Upper lobe of left lung (tissue), 6 donors: ENCODE measurements around the gene ELP4. TPM values are rescaled to one million over a fixed set of nuclear protein-coding genes. Genes with fewer than 3 reads are reported as not detected.
A peak's percentile ranks its signal among the peaks of the same experiment; 100 is the strongest.

Experiments
- ATAC-seq, 2 donors: fragments of 200-7000 bp; cut with Tn5 transposase; one replicate each; pipeline ENCODE4 v1.9.1; 2022; ENCODE audit warnings: mild to moderate bottlenecking in 2 of 2, moderate library complexity in 2 of 2; ENCODE audit not compliant: low FRiP score in 2 of 2
- DNase-seq, 2 donors: peaks; one replicate each; pipeline ENCODE4 v3.0.0-alpha.2; 2019 to 2020
- H3K27ac ChIP-seq, 4 donors: fragments of 200-600 bp; sonication (generic); one replicate each; pipeline ENCODE4 v1.5.1; 2016 to 2019
- H3K27me3 ChIP-seq, 4 donors: fragments of 200-600 bp; sonication (generic); one replicate each; pipeline ENCODE4 v1.5.1; 2017 to 2019
- H3K36me3 ChIP-seq, 4 donors: fragments of 200-600 bp; sonication (generic); one replicate each; pipeline ENCODE4 v1.5.1; 2016 to 2019
- H3K4me1 ChIP-seq, 4 donors: fragments of 200-600 bp; sonication (generic); one replicate each; pipeline ENCODE4 v1.5.1; 2018 to 2019
- H3K4me3 ChIP-seq, 4 donors: fragments of 200-600 bp; sonication (generic); one replicate each; pipeline ENCODE4 v1.5.1; 2017 to 2019; ENCODE audit warnings: mild to moderate bottlenecking in 2 of 4, moderate library complexity in 1 of 4
- H3K9me3 ChIP-seq, 4 donors: fragments of 200-600 bp; sonication (generic); one replicate each; pipeline ENCODE4 v1.5.1; 2018 to 2019
- EP300 ChIP-seq, 4 donors: sonication (generic); formaldehyde crosslinking; IDR thresholded peaks; one replicate each; pipeline ENCODE4 v1.5.1; 2017; ENCODE audit warnings: antibody characterized with exemption in 4 of 4, control low read depth in 2 of 4
- POLR2A ChIP-seq, 4 donors: fragments of 450-650 bp; IDR thresholded peaks; one replicate each; pipeline ENCODE4 v1.5.1; 2016 to 2017; ENCODE audit warnings: antibody characterized with exemption in 4 of 4, mild to moderate bottlenecking in 2 of 4
- POLR2AphosphoS5 ChIP-seq, 2 donors: sonication (generic); formaldehyde crosslinking; IDR thresholded peaks; one replicate each; pipeline ENCODE4 v1.5.1; 2017; ENCODE audit warnings: antibody characterized with exemption in 2 of 2
- WGBS, 2 donors: methylation state at CpG; one replicate each; pipeline ENCODE4 v1.1.5; 2017 to 2018; 5-methylcytosine and 5-hydroxymethylcytosine counted together
- total RNA-seq, 6 donors: library from RNA; depleted of rRNA in 4 of 6; stranded (reverse); fragments of >200 nt in 4 of 6; gene quantifications; one replicate each; pipeline versions ENCODE4 v1.1.0 to v1.2.1, GENCODE V29; 2016 to 2021
- TF ChIP-seq, protein P1 (sequence below), 6 experiments: fragments of 450-650 bp in 4 of 6; fragments of 200-600 bp in 2 of 6; sonication (generic) in 2 of 6; IDR thresholded peaks; one replicate each; pipeline ENCODE4 v1.5.1; 2016 to 2019; ENCODE audit warnings: antibody characterized with exemption in 6 of 6
- donor health status: DM: no; HTN: no; CAD: no; lungs with moderate emphysema.
- donor health status: DM: no; HTN: yes; CAD: no; lungs with severe emphysema.

Gene ELP4
- total RNA-seq, 6 donors from 2014 or later = 6.3 to 34.7 (median 18.6) TPM

DNA sequence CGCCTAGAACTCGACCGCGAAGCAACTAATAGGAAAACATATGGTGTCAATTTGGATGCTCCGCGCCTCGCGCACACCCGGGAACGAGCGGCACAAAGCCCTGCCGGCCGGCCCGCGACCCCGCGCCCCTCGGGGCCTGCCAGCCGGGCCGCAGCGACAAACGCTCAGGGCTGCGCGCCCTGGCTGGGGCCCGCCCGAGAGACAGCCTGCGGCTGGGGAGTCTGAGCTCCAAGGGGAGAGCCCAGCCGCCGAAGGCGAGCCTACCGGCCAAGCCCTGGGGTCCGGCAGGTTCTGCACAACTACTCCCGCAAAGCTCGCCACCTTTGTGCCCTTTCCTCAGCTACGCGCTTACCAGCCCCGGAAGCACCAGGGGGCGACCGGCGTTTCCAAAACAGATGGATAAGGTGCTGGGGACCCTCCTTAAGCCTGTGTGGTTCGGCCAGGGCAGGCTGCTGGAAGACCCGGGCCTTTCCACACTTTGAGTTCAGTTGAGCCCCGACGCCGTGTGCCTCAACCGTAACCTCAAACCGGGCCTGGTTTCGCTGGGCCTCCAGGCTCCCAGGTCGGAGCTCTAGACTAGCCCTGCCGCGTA lies 295.6 kb downstream of the ELP4 start:
- Histone ChIP-seq H3K9me3 (peaks cover 0 to 5% (median 0%) of the 10 kb centered on the region in 4 donors), H3K27me3 (peaks cover 0 to 99% (median 63%) of the 10 kb centered on the region in 4 donors), H3K36me3 (no peaks in the 10 kb centered on the region), H3K4me1 (peaks cover 14 to 31% (median 26%) of the 10 kb centered on the region in 4 donors), H3K27ac (no peak overlapping the region), H3K4me3 (no peak overlapping the region)
- peak in 1 of 2 donors; percentile 73 for DNase-seq
- TF ChIP-seq, protein P1, sequence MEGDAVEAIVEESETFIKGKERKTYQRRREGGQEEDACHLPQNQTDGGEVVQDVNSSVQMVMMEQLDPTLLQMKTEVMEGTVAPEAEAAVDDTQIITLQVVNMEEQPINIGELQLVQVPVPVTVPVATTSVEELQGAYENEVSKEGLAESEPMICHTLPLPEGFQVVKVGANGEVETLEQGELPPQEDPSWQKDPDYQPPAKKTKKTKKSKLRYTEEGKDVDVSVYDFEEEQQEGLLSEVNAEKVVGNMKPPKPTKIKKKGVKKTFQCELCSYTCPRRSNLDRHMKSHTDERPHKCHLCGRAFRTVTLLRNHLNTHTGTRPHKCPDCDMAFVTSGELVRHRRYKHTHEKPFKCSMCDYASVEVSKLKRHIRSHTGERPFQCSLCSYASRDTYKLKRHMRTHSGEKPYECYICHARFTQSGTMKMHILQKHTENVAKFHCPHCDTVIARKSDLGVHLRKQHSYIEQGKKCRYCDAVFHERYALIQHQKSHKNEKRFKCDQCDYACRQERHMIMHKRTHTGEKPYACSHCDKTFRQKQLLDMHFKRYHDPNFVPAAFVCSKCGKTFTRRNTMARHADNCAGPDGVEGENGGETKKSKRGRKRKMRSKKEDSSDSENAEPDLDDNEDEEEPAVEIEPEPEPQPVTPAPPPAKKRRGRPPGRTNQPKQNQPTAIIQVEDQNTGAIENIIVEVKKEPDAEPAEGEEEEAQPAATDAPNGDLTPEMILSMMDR (IDR thresholded peaks at IDR 0.05) = no peak
- TF ChIP-seq POLR2A (IDR thresholded peaks at IDR 0.05) (no peak), POLR2AphosphoS5 (IDR thresholded peaks at IDR 0.05) (no peak)
- no peak for ATAC-seq
- WGBS, 2 donors = 6 to 8% methylated on average over 19 to 21 of the region's 51 CpGs

DNA sequence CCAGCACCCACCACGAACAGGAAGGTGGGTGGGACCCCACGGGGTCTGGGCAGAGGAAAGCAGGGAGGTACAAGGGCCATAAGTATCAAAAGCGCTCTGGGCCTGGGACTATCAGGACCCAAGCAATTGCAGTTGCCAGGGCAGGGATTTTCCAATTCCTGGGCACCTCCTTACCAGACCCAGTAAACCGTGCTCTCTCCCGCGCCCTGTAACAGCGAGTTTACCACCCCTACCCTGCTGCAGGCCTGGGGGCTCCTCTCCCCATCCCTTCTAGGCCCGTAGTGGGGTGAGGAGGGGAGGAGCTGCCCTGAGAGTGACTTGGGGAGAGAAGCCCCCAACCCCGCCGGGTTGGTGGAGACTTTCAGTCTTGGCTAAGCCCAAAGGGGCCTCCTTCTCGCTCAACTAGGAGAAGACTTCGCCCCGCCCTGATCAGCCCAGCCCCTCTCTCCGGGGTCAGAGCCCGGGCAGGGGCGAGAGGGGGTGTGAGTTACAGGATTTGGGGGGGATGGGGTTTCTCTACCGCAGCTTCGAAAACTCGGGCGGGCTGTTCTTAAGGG lies 296.1 kb downstream of the ELP4 start:
- DNase-seq (no peak), ATAC-seq (no peak)
- Histone ChIP-seq H3K4me3 (no peak overlapping the region), H3K9me3 (peaks cover 0 to 5% (median 0%) of the 10 kb centered on the region in 4 donors), H3K36me3 (no peaks in the 10 kb centered on the region), H3K4me1 (peaks cover 20 to 37% (median 31%) of the 10 kb centered on the region in 4 donors), H3K27ac (no peak overlapping the region), H3K27me3 (peaks cover 0 to 99% (median 65%) of the 10 kb centered on the region in 4 donors)
- TF ChIP-seq POLR2A (IDR thresholded peaks at IDR 0.05) (no peak), EP300 (IDR thresholded peaks at IDR 0.05) (no peak), POLR2AphosphoS5 (IDR thresholded peaks at IDR 0.05) (no peak)
- TF ChIP-seq, protein P1 (IDR thresholded peaks at IDR 0.05) = no peak
- 3 to 20% methylated on average over 1 to 20 of the region's 20 CpGs for WGBS, 2 donors

GRCh38 chr11:31806186-31806927 lies 296.8 kb downstream of the ELP4 start:
- Histone ChIP-seq H3K27me3 (peaks cover 0 to 99% (median 69%) of the 10 kb centered on the region in 4 donors), H3K36me3 (no peaks in the 10 kb centered on the region), H3K27ac (no peak overlapping the region), H3K4me1 (peaks cover 27 to 43% (median 38%) of the 10 kb centered on the region in 4 donors), H3K4me3 (no peak overlapping the region), H3K9me3 (peaks cover 0 to 5% (median 0%) of the 10 kb centered on the region in 4 donors)
- 10 to 20% methylated on average over 6 to 32 of the region's 36 CpGs for WGBS, 2 donors
- DNase-seq (peak in 1 of 2 donors; percentile 67), ATAC-seq (no peak)
- TF ChIP-seq POLR2AphosphoS5 (IDR thresholded peaks at IDR 0.05) = no peak
- no peak for TF ChIP-seq EP300 (IDR thresholded peaks at IDR 0.05)
- TF ChIP-seq, protein P1 (IDR thresholded peaks at IDR 0.05) = no peak
- no peak for TF ChIP-seq POLR2A (IDR thresholded peaks at IDR 0.05)

GRCh38 chr11:31806928-31807798 lies 297.6 kb downstream of the ELP4 start:
- Histone ChIP-seq H3K36me3 (no peaks in the 10 kb centered on the region), H3K4me1 (peaks cover 35 to 51% (median 46%) of the 10 kb centered on the region in 4 donors), H3K9me3 (peaks cover 0 to 5% (median 0%) of the 10 kb centered on the region in 4 donors), H3K4me3 (no peak overlapping the region), H3K27me3 (peaks cover 0 to 98% (median 76%) of the 10 kb centered on the region in 4 donors), H3K27ac (no peak overlapping the region)
- TF ChIP-seq POLR2A (IDR thresholded peaks at IDR 0.05) (no peak), POLR2AphosphoS5 (IDR thresholded peaks at IDR 0.05) (no peak), EP300 (IDR thresholded peaks at IDR 0.05) (no peak)
- TF ChIP-seq, protein P1 (IDR thresholded peaks at IDR 0.05) = no peak
- 18 to 22% methylated on average over 13 of the region's 13 CpGs for WGBS, 2 donors
- DNase-seq (no peak), ATAC-seq (no peak)
